Measurements from ENCODE around the gene UST. TPM values are rescaled to one million over a fixed set of nuclear protein-coding genes. Genes with fewer than 3 reads are reported as not detected.
"Not testable (repeated sequence)": the region's sequence is repeated elsewhere in the genome, so short reads cannot be mapped to it uniquely, and the experiment has no call there.

Gene UST
- total RNA-seq, 1 experiment from 2014 or later = 10.0 TPM

GRCh38 chr6:149097794-149098193, 351.0 kb downstream of the UST start:
- intact Hi-C loops (cut with micrococcal nuclease) = no loop called here
- no peak for TF ChIP-seq CTCF (IDR thresholded peaks at IDR 0.05; ENCODE audit: unreplicated experiment)
- CTCF ChIA-PET = interaction anchor here (3.8 kb wide), 1 partner anchor 335 kb away, joined by 25 read pairs; no protein-coding TSS in a partner anchor
- peaks cover 19% of the 10 kb centered on the region for H3K4me1 Mint-ChIP-seq (ENCODE audit: insufficient read depth, unreplicated experiment)
- no peak overlapping the region for H3K4me3 Mint-ChIP-seq (ENCODE audit: unreplicated experiment)
- H3K27ac Mint-ChIP-seq (ENCODE audit: low read depth, unreplicated experiment) = no peak overlapping the region
- H3K36me3 Mint-ChIP-seq (ENCODE audit: insufficient read depth, unreplicated experiment) = no peaks in the 10 kb centered on the region
- no peaks in the 10 kb centered on the region for H3K27me3 Mint-ChIP-seq (ENCODE audit: insufficient read depth, unreplicated experiment)
- BruUV-seq (replicated peaks) = no TSS peak
- DNase-seq (ENCODE audit: unreplicated experiment) = no peak
- H3K9me3 Mint-ChIP-seq (ENCODE audit: unreplicated experiment) = no peaks in the 10 kb centered on the region
- POLR2A ChIA-PET = no interaction called here

GRCh38 chr6:149098700-149099276, 352.0 kb downstream of the UST start:
- Mint-ChIP-seq H3K27me3 (ENCODE audit: insufficient read depth, unreplicated experiment) (no peaks in the 10 kb centered on the region), H3K4me1 (ENCODE audit: insufficient read depth, unreplicated experiment) (peaks cover 14% of the 10 kb centered on the region), H3K4me3 (ENCODE audit: unreplicated experiment) (no peak overlapping the region), H3K9me3 (ENCODE audit: unreplicated experiment) (no peaks in the 10 kb centered on the region), H3K36me3 (ENCODE audit: insufficient read depth, unreplicated experiment) (no peaks in the 10 kb centered on the region), H3K27ac (ENCODE audit: low read depth, unreplicated experiment) (no peak overlapping the region)
- POLR2A ChIA-PET = interaction anchor here (0.6 to 1.1 kb wide), 3 partner anchors 21 to 448 kb away, joined by 3 to 5 read pairs (median 3); no protein-coding TSS in a partner anchor
- BruUV-seq (replicated peaks) = no TSS peak
- CTCF ChIA-PET = no interaction called here
- no peak for TF ChIP-seq CTCF (IDR thresholded peaks at IDR 0.05; ENCODE audit: unreplicated experiment)
- intact Hi-C loops (cut with micrococcal nuclease) = no loop called here
- DNase-seq (ENCODE audit: unreplicated experiment) = no peak

- no peaks in the 10 kb centered on the region for H3K36me3 Mint-ChIP-seq (ENCODE audit: insufficient read depth, unreplicated experiment)
- no peaks in the 10 kb centered on the region for H3K4me1 Mint-ChIP-seq (ENCODE audit: insufficient read depth, unreplicated experiment)
- CTCF ChIA-PET = no interaction called here
- H3K27ac Mint-ChIP-seq (ENCODE audit: low read depth, unreplicated experiment) = no peak overlapping the region
- intact Hi-C loops (cut with micrococcal nuclease) = no loop called here
- DNase-seq (ENCODE audit: unreplicated experiment) = no peak
- POLR2A ChIA-PET = no interaction called here
- peaks cover 14% of the 10 kb centered on the region for H3K27me3 Mint-ChIP-seq (ENCODE audit: insufficient read depth, unreplicated experiment)
- H3K4me3 Mint-ChIP-seq (ENCODE audit: unreplicated experiment) = no peak overlapping the region
- BruUV-seq (replicated peaks) = no TSS peak
- TF ChIP-seq CTCF (IDR thresholded peaks at IDR 0.05; ENCODE audit: unreplicated experiment) = no peak
- H3K9me3 Mint-ChIP-seq (ENCODE audit: unreplicated experiment) = no peaks in the 10 kb centered on the region
These were observed 355.5 kb downstream of the UST start for GRCh38 chr6:149102324-149102723.

- peaks cover 14% of the 10 kb centered on the region for H3K27me3 Mint-ChIP-seq (ENCODE audit: insufficient read depth, unreplicated experiment)
- H3K36me3 Mint-ChIP-seq (ENCODE audit: insufficient read depth, unreplicated experiment); H3K4me1 Mint-ChIP-seq (ENCODE audit: insufficient read depth, unreplicated experiment); BruUV-seq (replicated peaks); intact Hi-C loops (cut with micrococcal nuclease); H3K4me3 Mint-ChIP-seq (ENCODE audit: unreplicated experiment); DNase-seq (ENCODE audit: unreplicated experiment); H3K9me3 Mint-ChIP-seq (ENCODE audit: unreplicated experiment); POLR2A ChIA-PET; H3K27ac Mint-ChIP-seq (ENCODE audit: low read depth, unreplicated experiment): not testable (repeated sequence)
- CTCF ChIA-PET = interaction anchor here (0.7 kb wide), 2 partner anchors 32 to 181 kb away, joined by 3 read pairs; no protein-coding TSS in a partner anchor
These were observed 357.1 kb downstream of the UST start for GRCh38 chr6:149103950-149104349.

GRCh38 chr6:149107520-149107919, 360.7 kb downstream of the UST start:
- H3K4me3 Mint-ChIP-seq (ENCODE audit: unreplicated experiment) = no peak overlapping the region
- intact Hi-C loops (cut with micrococcal nuclease) = no loop called here
- ChIA-PET POLR2A (no interaction called here), CTCF (no interaction called here)
- BruUV-seq (replicated peaks) = no TSS peak
- H3K36me3 Mint-ChIP-seq (ENCODE audit: insufficient read depth, unreplicated experiment) = no peaks in the 10 kb centered on the region
- H3K4me1 Mint-ChIP-seq (ENCODE audit: insufficient read depth, unreplicated experiment) = no peaks in the 10 kb centered on the region
- H3K27ac Mint-ChIP-seq (ENCODE audit: low read depth, unreplicated experiment) = no peak overlapping the region
- H3K9me3 Mint-ChIP-seq (ENCODE audit: unreplicated experiment) = no peaks in the 10 kb centered on the region
- no peak for TF ChIP-seq CTCF (IDR thresholded peaks at IDR 0.05; ENCODE audit: unreplicated experiment)
- peaks cover 14% of the 10 kb centered on the region for H3K27me3 Mint-ChIP-seq (ENCODE audit: insufficient read depth, unreplicated experiment)
- DNase-seq (ENCODE audit: unreplicated experiment) = no peak

All from MCF 10A (cell line).